Activated CD4-positive, alpha-beta T cell treated with anti-CD3 and anti-CD28 coated beads, Interleukin-2, amount 10 ng/mL, durations not matched to agents 24 days and 14 days (primary cell): Measurements from ENCODE around the gene IFITM1. TPM values are rescaled to one million over a fixed set of nuclear protein-coding genes. Genes with fewer than 3 reads are reported as not detected.
"Not testable (repeated sequence)": the region's sequence is repeated elsewhere in the genome, so short reads cannot be mapped to it uniquely, and the experiment has no call there.

Source experiments
- DNase-seq: peaks from one replicate; pipeline ENCODE4 v3.0.0; 2022
- H3K27ac Mint-ChIP-seq: one replicate; pipeline ENCODE4 v1.8.0; 2022; ENCODE audit warnings: mild to moderate bottlenecking, mixed read lengths
- H3K27me3 Mint-ChIP-seq: one replicate; pipeline ENCODE4 v1.8.0; 2022; ENCODE audit warnings: mixed read lengths
- H3K36me3 Mint-ChIP-seq: one replicate; pipeline ENCODE4 v1.8.0; 2022; ENCODE audit warnings: low read depth, mild to moderate bottlenecking, mixed read lengths
- H3K4me1 Mint-ChIP-seq: one replicate; pipeline ENCODE4 v1.8.0; 2021; ENCODE audit warnings: mixed read lengths
- H3K4me3 Mint-ChIP-seq: one replicate; pipeline ENCODE4 v1.8.0; 2022; ENCODE audit warnings: mild to moderate bottlenecking, moderate library complexity, mixed read lengths
- H3K9me3 Mint-ChIP-seq: one replicate; pipeline ENCODE4 v1.8.0; 2021; ENCODE audit warnings: mixed read lengths
- intact Hi-C: fragments of 100-400 bp; cut with micrococcal nuclease; formaldehyde crosslinking; loops from one replicate; pipeline ENCODE4 v1.15.1; 2023
- total RNA-seq: library from RNA; stranded (reverse); gene quantifications from 2 replicates; pipeline ENCODE4 v1.2.3, GENCODE V29; 2022

IFITM1 gene
- total RNA-seq, 1 donor from 2014 or later, result 241 TPM

GRCh38 chr11:316031-316701 is 2.3 kb downstream of the IFITM1 start:
- DNase-seq, result peak; percentile 87
- intact Hi-C loops, result no loop called here
- Mint-ChIP-seq H3K27me3 (no peaks in the 10 kb centered on the region), H3K9me3 (no peaks in the 10 kb centered on the region), H3K4me1 (peaks cover 41% of the 10 kb centered on the region), H3K36me3 (peaks cover 49% of the 10 kb centered on the region), H3K4me3 (peak overlapping the region; percentile 95), H3K27ac (peak overlapping the region; percentile 96)

GRCh38 chr11:316891-317301 is 3.1 kb downstream of the IFITM1 start:
- DNase-seq, result no peak
- intact Hi-C loops, result no loop called here
- Mint-ChIP-seq H3K27me3 (no peaks in the 10 kb centered on the region), H3K27ac (peak overlapping the region; percentile 96), H3K4me3 (peak overlapping the region; percentile 95), H3K9me3 (no peaks in the 10 kb centered on the region), H3K4me1 (peaks cover 38% of the 10 kb centered on the region), H3K36me3 (peaks cover 49% of the 10 kb centered on the region)

- H3K27me3 Mint-ChIP-seq, H3K9me3 Mint-ChIP-seq, intact Hi-C loops: not testable (repeated sequence)
- peak; percentile 74 for DNase-seq
- H3K36me3 Mint-ChIP-seq, result peaks cover 48% of the 10 kb centered on the region
- H3K4me3 Mint-ChIP-seq, result peak overlapping the region; percentile 95
- peak overlapping the region; percentile 96 for H3K27ac Mint-ChIP-seq
- H3K4me1 Mint-ChIP-seq, result peaks cover 35% of the 10 kb centered on the region
These were observed 4.0 kb downstream of the IFITM1 start for GRCh38 chr11:317668-318404.

- Mint-ChIP-seq H3K4me1 (peaks cover 29% of the 10 kb centered on the region), H3K4me3 (peak overlapping the region; percentile 85), H3K36me3 (peaks cover 45% of the 10 kb centered on the region)
- H3K27ac Mint-ChIP-seq, H3K9me3 Mint-ChIP-seq, H3K27me3 Mint-ChIP-seq, intact Hi-C loops: not testable (repeated sequence)
- peak; percentile 68 for DNase-seq
These were observed 4.7 kb downstream of the IFITM1 start for GRCh38 chr11:318405-319120.

- Mint-ChIP-seq H3K27ac (peak overlapping the region; percentile 87), H3K36me3 (peaks cover 41% of the 10 kb centered on the region), H3K4me1 (peaks cover 32% of the 10 kb centered on the region), H3K4me3 (peak overlapping the region; percentile 85)
- H3K27me3 Mint-ChIP-seq, H3K9me3 Mint-ChIP-seq, intact Hi-C loops: not testable (repeated sequence)
- peak; percentile 76 for DNase-seq
These were observed 5.5 kb downstream of the IFITM1 start for GRCh38 chr11:319121-319887.

- H3K27me3 Mint-ChIP-seq, H3K9me3 Mint-ChIP-seq, intact Hi-C loops, DNase-seq: not testable (repeated sequence)
- Mint-ChIP-seq H3K27ac (peak overlapping the region; percentile 87), H3K4me1 (peaks cover 38% of the 10 kb centered on the region), H3K4me3 (peak overlapping the region; percentile 85), H3K36me3 (peaks cover 35% of the 10 kb centered on the region)
These were observed 6.0 kb downstream of the IFITM1 start for GRCh38 chr11:319888-320273.

GRCh38 chr11:324156-324555 is 10.3 kb downstream of the IFITM1 start:
- Mint-ChIP-seq H3K4me1 (peaks cover 47% of the 10 kb centered on the region), H3K27ac (peak overlapping the region; percentile 38), H3K9me3 (no peaks in the 10 kb centered on the region), H3K4me3 (no peak overlapping the region), H3K36me3 (peaks cover 11% of the 10 kb centered on the region), H3K27me3 (no peaks in the 10 kb centered on the region)
- intact Hi-C loops, result no loop called here
- peak; percentile 58 for DNase-seq

- intact Hi-C loops, result not testable (repeated sequence)
These were observed 11.0 kb downstream of the IFITM1 start for GRCh38 chr11:324593-325517.

GRCh38 chr11:325796-326591 is 12.2 kb downstream of the IFITM1 start:
- Mint-ChIP-seq H3K36me3 (peaks cover 3% of the 10 kb centered on the region), H3K27me3 (no peaks in the 10 kb centered on the region), H3K27ac (peak overlapping the region; percentile 96), H3K4me1 (peaks cover 49% of the 10 kb centered on the region), H3K4me3 (peak overlapping the region; percentile 79), H3K9me3 (no peaks in the 10 kb centered on the region)
- no peak for DNase-seq
- intact Hi-C loops, result loop anchor here (2.0 kb wide), 1 partner anchor 13 kb away; no protein-coding TSS in a partner anchor

More at GRCh38 chr11:324593-325517, 11.0 kb downstream of the IFITM1 start:
- Mint-ChIP-seq H3K4me1 (peaks cover 50% of the 10 kb centered on the region), H3K27ac (peak overlapping the region; percentile 38)
- DNase-seq, result peak; percentile 56
- not testable (repeated sequence) for H3K27me3 Mint-ChIP-seq, H3K4me3 Mint-ChIP-seq, H3K9me3 Mint-ChIP-seq, H3K36me3 Mint-ChIP-seq

- H3K36me3 Mint-ChIP-seq, result peaks cover 3% of the 10 kb centered on the region
- intact Hi-C loops, result loop anchor here (2.0 kb wide), 1 partner anchor 14 kb away; no protein-coding TSS in a partner anchor
- no peaks in the 10 kb centered on the region for H3K9me3 Mint-ChIP-seq
- DNase-seq, result no peak
- H3K4me3 Mint-ChIP-seq, result peak overlapping the region; percentile 79
- peaks cover 53% of the 10 kb centered on the region for H3K4me1 Mint-ChIP-seq
- H3K27me3 Mint-ChIP-seq, result no peaks in the 10 kb centered on the region
- peak overlapping the region; percentile 96 for H3K27ac Mint-ChIP-seq
These were observed 12.7 kb downstream of the IFITM1 start for GRCh38 chr11:326592-326841.

- Mint-ChIP-seq H3K27me3 (no peaks in the 10 kb centered on the region), H3K27ac (peak overlapping the region; percentile 96), H3K4me3 (peak overlapping the region; percentile 79), H3K36me3 (peaks cover 3% of the 10 kb centered on the region), H3K4me1 (peaks cover 57% of the 10 kb centered on the region), H3K9me3 (no peaks in the 10 kb centered on the region)
- peak; percentile 87 for DNase-seq
- intact Hi-C loops, result loop anchor here (1.0 to 2.0 kb wide), 2 partner anchors 14 to 28 kb away; no protein-coding TSS in a partner anchor
These were observed 13.2 kb downstream of the IFITM1 start for GRCh38 chr11:326842-327580.

GRCh38 chr11:327581-327923 is 13.7 kb downstream of the IFITM1 start:
- intact Hi-C loops, result loop anchor here (1.0 to 2.0 kb wide), 2 partner anchors 15 to 28 kb away; no protein-coding TSS in a partner anchor
- no peaks in the 10 kb centered on the region for H3K27me3 Mint-ChIP-seq
- H3K4me1 Mint-ChIP-seq, result peaks cover 56% of the 10 kb centered on the region

More at GRCh38 chr11:327581-327923, 13.7 kb downstream of the IFITM1 start:
- peak overlapping the region; percentile 96 for H3K27ac Mint-ChIP-seq
- H3K9me3 Mint-ChIP-seq, result no peaks in the 10 kb centered on the region
- peak overlapping the region; percentile 79 for H3K4me3 Mint-ChIP-seq
- no peak for DNase-seq
- peaks cover 3% of the 10 kb centered on the region for H3K36me3 Mint-ChIP-seq
